ENCODE measurements around the gene TFEB.

- TF ChIP-seq CTCF (conservative IDR thresholded peaks at IDR 0.05 in 1 of 2, IDR thresholded peaks at IDR 0.05 in 1 of 2; ENCODE audit: low read depth in 1 of 2, low read length in 2 of 2) (no peak), EZH2 (IDR thresholded peaks at IDR 0.05; ENCODE audit: low read length, missing control alignments) (no peak)
Measured at GRCh38 chr6:41748102-41748477, 12.7 kb upstream of the TFEB start.
